Liver (tissue), 9 donors: ENCODE measurements around the gene CHD5. TPM values are rescaled to one million over a fixed set of nuclear protein-coding genes. Genes with fewer than 3 reads are reported as not detected.

Source experiments
- DNase-seq: peaks from one replicate; pipeline ENCODE4 v3.0.0-alpha.2; 2017; ENCODE audit warnings: low spot score
- H3K27ac ChIP-seq, 2 donors: one replicate each; pipeline ENCODE4 v1.7.0; 2013; ENCODE audit warnings: inconsistent platforms in 2 of 2, low read length in 2 of 2, control low read depth in 1 of 2, low read depth in 1 of 2, mild to moderate bottlenecking in 1 of 2
- H3K27me3 ChIP-seq, 4 donors: one replicate each; pipeline versions ENCODE4 v1.6.1 to v1.7.0; 2013; ENCODE audit warnings: low read length in 3 of 4, inconsistent platforms in 1 of 4, mild to moderate bottlenecking in 1 of 4, moderate library complexity in 1 of 4; ENCODE audit not compliant: control insufficient read depth in 4 of 4, insufficient read depth in 4 of 4
- H3K36me3 ChIP-seq, 4 donors: one replicate each; pipeline versions ENCODE4 v1.6.1 to v1.7.0; 2013; ENCODE audit warnings: low read length in 3 of 4, mild to moderate bottlenecking in 3 of 4, low read depth in 1 of 4, moderate library complexity in 1 of 4; ENCODE audit not compliant: control insufficient read depth in 4 of 4, insufficient read depth in 3 of 4
- H3K4me1 ChIP-seq, 4 donors: one replicate each; pipeline versions ENCODE4 v1.6.1 to v1.7.0; 2013; ENCODE audit warnings: low read length in 3 of 4, mild to moderate bottlenecking in 3 of 4, moderate library complexity in 1 of 4; ENCODE audit not compliant: control insufficient read depth in 4 of 4, insufficient read depth in 4 of 4
- H3K4me3 ChIP-seq, 3 donors: one replicate each; pipeline versions ENCODE4 v1.6.1 to v1.7.0; 2013; ENCODE audit warnings: low read length in 3 of 3, control low read depth in 1 of 3, low read depth in 1 of 3, mild to moderate bottlenecking in 1 of 3
- H3K9ac ChIP-seq, 2 donors: one replicate each; pipeline ENCODE4 v1.7.0; 2013; ENCODE audit warnings: low read length in 2 of 2, mild to moderate bottlenecking in 2 of 2, moderate library complexity in 2 of 2, control low read depth in 1 of 2, low read depth in 1 of 2
- H3K9me3 ChIP-seq, 4 donors: one replicate each; pipeline versions ENCODE4 v1.6.1 to v1.7.0; 2013; ENCODE audit warnings: low read length in 3 of 4; ENCODE audit not compliant: control insufficient read depth in 4 of 4
- ATF3 ChIP-seq: IDR thresholded peaks from 2 replicates; pipeline ENCODE4 v1.6.1; 2016; ENCODE audit warnings: antibody characterized with exemption
- CTCF ChIP-seq: fragments of 150-350 bp; IDR thresholded peaks from 2 replicates; pipeline ENCODE4 v1.5.1; 2017; ENCODE audit warnings: improper control_type of control experiment, low read depth, low read length; ENCODE audit not compliant: missing input control
- EGR1 ChIP-seq, 2 donors: IDR thresholded peaks; 2 replicates each; pipeline ENCODE4 v1.6.1; 2016 to 2018; ENCODE audit warnings: antibody characterized with exemption in 2 of 2, low read depth in 2 of 2
- FOXA1 ChIP-seq: IDR thresholded peaks from 2 replicates; pipeline ENCODE4 v1.6.1; 2016; ENCODE audit warnings: antibody characterized with exemption
- FOXA2 ChIP-seq: IDR thresholded peaks from 2 replicates; pipeline ENCODE4 v1.6.1; 2016; ENCODE audit warnings: antibody characterized with exemption
- GABPA ChIP-seq, 2 donors: IDR thresholded peaks in 1 of 2; conservative IDR thresholded peaks in 1 of 2; 2 replicates each; pipeline ENCODE4 v1.6.1; 2016; ENCODE audit warnings: antibody characterized with exemption in 2 of 2, mild to moderate bottlenecking in 1 of 2, moderate library complexity in 1 of 2
- HNF4A ChIP-seq, 2 donors: conservative IDR thresholded peaks; 2 replicates each; pipeline ENCODE4 v1.6.1; 2016; ENCODE audit warnings: antibody characterized with exemption in 2 of 2, mild to moderate bottlenecking in 2 of 2
- HNF4G ChIP-seq: IDR thresholded peaks from 2 replicates; pipeline ENCODE4 v1.6.1; 2016; ENCODE audit warnings: antibody characterized with exemption
- JUND ChIP-seq, 2 donors: IDR thresholded peaks; 2 replicates each; pipeline ENCODE4 v1.6.1; 2016; ENCODE audit warnings: antibody characterized with exemption in 2 of 2
- NR2F2 ChIP-seq: IDR thresholded peaks from 2 replicates; pipeline ENCODE4 v1.6.1; 2016; ENCODE audit warnings: antibody characterized with exemption
- RAD21 ChIP-seq, 2 donors: IDR thresholded peaks; 2 replicates each; pipeline ENCODE4 v1.6.1; 2016; ENCODE audit warnings: antibody characterized with exemption in 2 of 2, mild to moderate bottlenecking in 2 of 2
- REST ChIP-seq: IDR thresholded peaks from 2 replicates; pipeline ENCODE4 v1.6.1; 2016; ENCODE audit warnings: antibody characterized with exemption, mild to moderate bottlenecking
- RXRA ChIP-seq, 2 donors: IDR thresholded peaks; 2 replicates each; pipeline ENCODE4 v1.6.1; 2017 to 2018; ENCODE audit warnings: antibody characterized with exemption in 2 of 2, mild to moderate bottlenecking in 1 of 2
- SP1 ChIP-seq: IDR thresholded peaks from 2 replicates; pipeline ENCODE4 v1.6.1; 2018; ENCODE audit warnings: antibody characterized with exemption, mild to moderate bottlenecking
- TAF1 ChIP-seq: conservative IDR thresholded peaks from 2 replicates; pipeline ENCODE4 v1.6.1; 2016; ENCODE audit warnings: antibody characterized with exemption, mild to moderate bottlenecking
- YY1 ChIP-seq: IDR thresholded peaks from 2 replicates; pipeline ENCODE4 v1.6.1; 2016; ENCODE audit warnings: antibody characterized with exemption, mild to moderate bottlenecking
- ZBTB33 ChIP-seq: IDR thresholded peaks from 2 replicates; pipeline ENCODE4 v1.6.1; 2016; ENCODE audit warnings: antibody characterized with exemption
- WGBS: extraction: QIAGEN DNeasy Blood & Tissue Kit; methylation state at CpG from one replicate; pipeline ENCODE4 v1.1.7; 2013; 5-methylcytosine and 5-hydroxymethylcytosine counted together
- polyA plus RNA-seq, 2 donors: library from polyadenylated mRNA; stranded (reverse) in 1 of 2; unstranded in 1 of 2; fragments of 200-250 nt in 1 of 2; fragments of >200 nt in 1 of 2; fragmentation: Nextera tagmentation in 1 of 2; extraction: Ambion mirVana in 1 of 2; gene quantifications; one replicate each; pipeline versions ENCODE4 v1.2.1 to v1.2.3, GENCODE V29; 2013 to 2015
- total RNA-seq, 2 donors: library from RNA; depleted of rRNA; stranded (reverse); fragments of >200 nt; gene quantifications; one replicate each; pipeline ENCODE4 v1.2.3, GENCODE V29; 2014
- donor health status: healthy.
- donor health status: healthy.
- donor health status: healthy.
- donor health status: healthy.
- donor health status: healthy.

The CHD5 gene
- total and polyA plus RNA-seq, 4 donors = under 0.01 to 0.08 TPM; not detected in 2

- Histone ChIP-seq H3K27me3 (peaks cover 0 to 3% (median 0%) of the 10 kb centered on the region in 4 donors), H3K9me3 (no peaks in the 10 kb centered on the region), H3K4me3 (no peak overlapping the region), H3K9ac (no peak overlapping the region), H3K36me3 (no peaks in the 10 kb centered on the region), H3K4me1 (no peaks in the 10 kb centered on the region), H3K27ac (no peak overlapping the region)
- 47% methylated on average over 2 of the region's 2 CpGs for WGBS
- no peak for TF ChIP-seq TAF1
- TF ChIP-seq NR2F2 = no peak
- TF ChIP-seq JUND (IDR thresholded peaks at IDR 0.05) = no peak
- TF ChIP-seq FOXA1 = no peak
- no peak for TF ChIP-seq GABPA (IDR thresholded peaks at IDR 0.05 in 1 of 2, conservative IDR thresholded peaks at IDR 0.05 in 1 of 2)
- no peak for TF ChIP-seq ZBTB33
- no peak for TF ChIP-seq FOXA2
- no peak for TF ChIP-seq HNF4A (conservative IDR thresholded peaks at IDR 0.05)
- TF ChIP-seq RXRA (IDR thresholded peaks at IDR 0.05) = no peak
- no peak for TF ChIP-seq SP1
- no peak for TF ChIP-seq REST
- TF ChIP-seq RAD21 (IDR thresholded peaks at IDR 0.05) = no peak
- TF ChIP-seq ATF3 = no peak
- TF ChIP-seq HNF4G = no peak
- no peak for TF ChIP-seq CTCF
- TF ChIP-seq YY1 = no peak
- no peak for TF ChIP-seq EGR1 (IDR thresholded peaks at IDR 0.05; ENCODE audit: low read depth in 2 of 2)
- no peak for DNase-seq
Measured at GRCh38 chr1:6108476-6108875, 71.6 kb downstream of the CHD5 start.
